Stimulated activated naive CD8-positive, alpha-beta T cell treated with anti-CD3 and anti-CD28 coated beads, Interleukin-15, Interleukin-2, amounts not matched to agents 100 ng/mL and 50 ng/mL, for 24 hours (primary cell): ENCODE measurements around the gene P2RY13.
A peak's percentile ranks its signal among the peaks of the same experiment; 100 is the strongest.

Experiments
- H3K27ac Mint-ChIP-seq: one replicate; pipeline ENCODE4 v1.8.0; 2021; ENCODE audit warnings: mild to moderate bottlenecking, mixed read lengths
- H3K27me3 Mint-ChIP-seq: one replicate; pipeline ENCODE4 v1.8.0; 2021; ENCODE audit warnings: mixed read lengths
- H3K36me3 Mint-ChIP-seq: one replicate; pipeline ENCODE4 v1.8.0; 2021; ENCODE audit warnings: low read depth, mixed read lengths
- H3K4me1 Mint-ChIP-seq: one replicate; pipeline ENCODE4 v1.8.0; 2021; ENCODE audit warnings: low read depth, mixed read lengths
- H3K4me3 Mint-ChIP-seq: one replicate; pipeline ENCODE4 v1.8.0; 2021; ENCODE audit warnings: mild to moderate bottlenecking, mixed read lengths
- H3K9me3 Mint-ChIP-seq: one replicate; pipeline ENCODE4 v1.8.0; 2021; ENCODE audit warnings: mixed read lengths

Gene P2RY13

GRCh38 chr3:151314137-151314536 is 15.2 kb downstream of the P2RY13 start:
- H3K4me3 Mint-ChIP-seq: no peak overlapping the region
- H3K9me3 Mint-ChIP-seq: no peaks in the 10 kb centered on the region
- H3K27me3 Mint-ChIP-seq: no peaks in the 10 kb centered on the region
- no peak overlapping the region for H3K27ac Mint-ChIP-seq
- no peaks in the 10 kb centered on the region for H3K36me3 Mint-ChIP-seq
- peaks cover 23% of the 10 kb centered on the region for H3K4me1 Mint-ChIP-seq

GRCh38 chr3:151312972-151313371 is 16.4 kb downstream of the P2RY13 start:
- peaks cover 28% of the 10 kb centered on the region for H3K4me1 Mint-ChIP-seq
- no peak overlapping the region for H3K27ac Mint-ChIP-seq
- H3K4me3 Mint-ChIP-seq: no peak overlapping the region
- H3K36me3 Mint-ChIP-seq: no peaks in the 10 kb centered on the region
- H3K27me3 Mint-ChIP-seq: no peaks in the 10 kb centered on the region
- no peaks in the 10 kb centered on the region for H3K9me3 Mint-ChIP-seq

GRCh38 chr3:151309566-151309965 is 19.8 kb downstream of the P2RY13 start:
- H3K9me3 Mint-ChIP-seq: no peaks in the 10 kb centered on the region
- no peak overlapping the region for H3K4me3 Mint-ChIP-seq
- no peaks in the 10 kb centered on the region for H3K36me3 Mint-ChIP-seq
- H3K27me3 Mint-ChIP-seq: no peaks in the 10 kb centered on the region
- H3K4me1 Mint-ChIP-seq: peaks cover 48% of the 10 kb centered on the region
- H3K27ac Mint-ChIP-seq: no peak overlapping the region

GRCh38 chr3:151307583-151308488 is 21.5 kb downstream of the P2RY13 start:
- H3K9me3 Mint-ChIP-seq: no peaks in the 10 kb centered on the region
- no peak overlapping the region for H3K4me3 Mint-ChIP-seq
- peak overlapping the region; percentile 79 for H3K27ac Mint-ChIP-seq
- H3K4me1 Mint-ChIP-seq: peaks cover 64% of the 10 kb centered on the region
- H3K36me3 Mint-ChIP-seq: no peaks in the 10 kb centered on the region
- no peaks in the 10 kb centered on the region for H3K27me3 Mint-ChIP-seq

- no peaks in the 10 kb centered on the region for H3K9me3 Mint-ChIP-seq
- H3K27ac Mint-ChIP-seq: peak overlapping the region; percentile 79
- no peaks in the 10 kb centered on the region for H3K27me3 Mint-ChIP-seq
- H3K4me3 Mint-ChIP-seq: no peak overlapping the region
- H3K4me1 Mint-ChIP-seq: peaks cover 70% of the 10 kb centered on the region
- no peaks in the 10 kb centered on the region for H3K36me3 Mint-ChIP-seq
Measured at GRCh38 chr3:151307131-151307530, 22.2 kb downstream of the P2RY13 start.

GRCh38 chr3:151306168-151306810 is 23.1 kb downstream of the P2RY13 start:
- H3K4me3 Mint-ChIP-seq: peak overlapping the region; percentile 40
- no peaks in the 10 kb centered on the region for H3K36me3 Mint-ChIP-seq
- H3K9me3 Mint-ChIP-seq: no peaks in the 10 kb centered on the region
- peak overlapping the region; percentile 79 for H3K27ac Mint-ChIP-seq
- peaks cover 78% of the 10 kb centered on the region for H3K4me1 Mint-ChIP-seq
- no peaks in the 10 kb centered on the region for H3K27me3 Mint-ChIP-seq

GRCh38 chr3:151305775-151306151 is 23.6 kb downstream of the P2RY13 start:
- H3K27me3 Mint-ChIP-seq: peaks cover 2% of the 10 kb centered on the region
- H3K4me1 Mint-ChIP-seq: peaks cover 80% of the 10 kb centered on the region
- peak overlapping the region; percentile 40 for H3K4me3 Mint-ChIP-seq
- no peaks in the 10 kb centered on the region for H3K9me3 Mint-ChIP-seq
- peak overlapping the region; percentile 79 for H3K27ac Mint-ChIP-seq
- no peaks in the 10 kb centered on the region for H3K36me3 Mint-ChIP-seq

GRCh38 chr3:151305060-151305774 is 24.1 kb downstream of the P2RY13 start:
- H3K4me3 Mint-ChIP-seq: peak overlapping the region; percentile 40

GRCh38 chr3:151303751-151304150 is 25.6 kb downstream of the P2RY13 start:
- Mint-ChIP-seq H3K27me3 (peaks cover 14% of the 10 kb centered on the region), H3K36me3 (no peaks in the 10 kb centered on the region), H3K9me3 (no peaks in the 10 kb centered on the region), H3K4me1 (peaks cover 72% of the 10 kb centered on the region), H3K4me3 (peak overlapping the region; percentile 39), H3K27ac (peak overlapping the region; percentile 78)

More at GRCh38 chr3:151305060-151305774, 24.1 kb downstream of the P2RY13 start:
- peaks cover 80% of the 10 kb centered on the region for H3K4me1 Mint-ChIP-seq
- peaks cover 5% of the 10 kb centered on the region for H3K27me3 Mint-ChIP-seq
- peak overlapping the region; percentile 79 for H3K27ac Mint-ChIP-seq
- H3K9me3 Mint-ChIP-seq: no peaks in the 10 kb centered on the region
- H3K36me3 Mint-ChIP-seq: no peaks in the 10 kb centered on the region

- no peaks in the 10 kb centered on the region for H3K9me3 Mint-ChIP-seq
- H3K27ac Mint-ChIP-seq: peak overlapping the region; percentile 16
- H3K4me1 Mint-ChIP-seq: peaks cover 54% of the 10 kb centered on the region
- H3K4me3 Mint-ChIP-seq: no peak overlapping the region
- peaks cover 19% of the 10 kb centered on the region for H3K27me3 Mint-ChIP-seq
- H3K36me3 Mint-ChIP-seq: no peaks in the 10 kb centered on the region
Measured at GRCh38 chr3:151301787-151302186, 27.6 kb downstream of the P2RY13 start.

GRCh38 chr3:151300539-151300938 is 28.8 kb downstream of the P2RY13 start:
- Mint-ChIP-seq H3K9me3 (no peaks in the 10 kb centered on the region), H3K4me3 (no peak overlapping the region), H3K27me3 (peaks cover 19% of the 10 kb centered on the region), H3K36me3 (no peaks in the 10 kb centered on the region), H3K4me1 (peaks cover 42% of the 10 kb centered on the region), H3K27ac (no peak overlapping the region)

GRCh38 chr3:151299006-151299405 is 30.3 kb downstream of the P2RY13 start:
- Mint-ChIP-seq H3K4me3 (no peak overlapping the region), H3K27ac (no peak overlapping the region), H3K27me3 (peaks cover 19% of the 10 kb centered on the region), H3K9me3 (no peaks in the 10 kb centered on the region), H3K36me3 (no peaks in the 10 kb centered on the region), H3K4me1 (peaks cover 27% of the 10 kb centered on the region)

- peaks cover 12% of the 10 kb centered on the region for H3K4me1 Mint-ChIP-seq
- H3K27me3 Mint-ChIP-seq: peaks cover 19% of the 10 kb centered on the region
- no peaks in the 10 kb centered on the region for H3K36me3 Mint-ChIP-seq
- no peaks in the 10 kb centered on the region for H3K9me3 Mint-ChIP-seq
- H3K27ac Mint-ChIP-seq: no peak overlapping the region
- H3K4me3 Mint-ChIP-seq: no peak overlapping the region
Measured at GRCh38 chr3:151297429-151297828, 31.9 kb downstream of the P2RY13 start.

- Mint-ChIP-seq H3K36me3 (no peaks in the 10 kb centered on the region), H3K9me3 (no peaks in the 10 kb centered on the region), H3K27me3 (peaks cover 19% of the 10 kb centered on the region), H3K27ac (no peak overlapping the region), H3K4me3 (no peak overlapping the region), H3K4me1 (peaks cover 1% of the 10 kb centered on the region)
Measured at GRCh38 chr3:151296226-151296625, 33.1 kb downstream of the P2RY13 start.

- H3K27me3 Mint-ChIP-seq: peaks cover under 1% of the 10 kb centered on the region
- H3K36me3 Mint-ChIP-seq: no peaks in the 10 kb centered on the region
- no peaks in the 10 kb centered on the region for H3K4me1 Mint-ChIP-seq
- H3K4me3 Mint-ChIP-seq: no peak overlapping the region
- H3K9me3 Mint-ChIP-seq: no peaks in the 10 kb centered on the region
- H3K27ac Mint-ChIP-seq: no peak overlapping the region
Measured at GRCh38 chr3:151293127-151293526, 36.2 kb downstream of the P2RY13 start.
